ENCODE measurements around the gene PLD4. TPM values are rescaled to one million over a fixed set of nuclear protein-coding genes. Genes with fewer than 3 reads are reported as not detected.
"Not testable (repeated sequence)": the region's sequence is repeated elsewhere in the genome, so short reads cannot be mapped to it uniquely, and the experiment has no call there.

PLD4 gene
- polyA plus RNA-seq, 6 donors from 2014 or later: 77.4 to 264 (median 182) TPM

- H3K4me3 Mint-ChIP-seq; ATAC-seq (ENCODE audit: low read depth in 2 of 2); DNase-seq; H3K9me3 Mint-ChIP-seq; H3K36me3 Mint-ChIP-seq; H3K4me1 Mint-ChIP-seq; H3K27ac Mint-ChIP-seq: not testable (repeated sequence)
- H3K27me3 Mint-ChIP-seq: peaks cover 0 to 14% (median 0%) of the 10 kb centered on the region in 3 donors
Observed at GRCh38 chr14:104890292-104890691, 34.4 kb upstream of the PLD4 start.

- DNase-seq (no peak), ATAC-seq (ENCODE audit: low read depth in 2 of 2) (no peak)
- H3K4me1 Mint-ChIP-seq: no peaks in the 10 kb centered on the region
- H3K27me3 Mint-ChIP-seq: peaks cover 0 to 14% (median 0%) of the 10 kb centered on the region in 3 donors
- no peaks in the 10 kb centered on the region for H3K36me3 Mint-ChIP-seq
- H3K9me3 Mint-ChIP-seq: no peaks in the 10 kb centered on the region
- H3K27ac Mint-ChIP-seq: peak overlapping the region in 1 of 6 donors; percentile 56
- no peak overlapping the region for H3K4me3 Mint-ChIP-seq
Observed at GRCh38 chr14:104891121-104891551, 33.5 kb upstream of the PLD4 start.

- ATAC-seq (ENCODE audit: low read depth in 2 of 2) (no peak), DNase-seq (no peak)
- peak overlapping the region in 1 of 6 donors; percentile 56 for H3K27ac Mint-ChIP-seq
- H3K4me3 Mint-ChIP-seq: no peak overlapping the region
- peaks cover 4 to 5% (median 5%) of the 10 kb centered on the region in 3 donors for H3K4me1 Mint-ChIP-seq
- no peaks in the 10 kb centered on the region for H3K9me3 Mint-ChIP-seq
- peaks cover 0 to 14% (median 3%) of the 10 kb centered on the region in 3 donors for H3K27me3 Mint-ChIP-seq
- H3K36me3 Mint-ChIP-seq: no peaks in the 10 kb centered on the region
Observed at GRCh38 chr14:104891664-104892530, 32.8 kb upstream of the PLD4 start.

- Mint-ChIP-seq H3K9me3 (no peaks in the 10 kb centered on the region), H3K27me3 (peaks cover 0 to 14% (median 3%) of the 10 kb centered on the region in 3 donors)
- DNase-seq: no peak
Observed at GRCh38 chr14:104892531-104893434, 31.9 kb upstream of the PLD4 start.

GRCh38 chr14:104893435-104894207, 31.1 kb upstream of the PLD4 start:
- Mint-ChIP-seq H3K27me3 (peaks cover 0 to 14% (median 3%) of the 10 kb centered on the region in 3 donors), H3K4me3 (no peak overlapping the region), H3K9me3 (no peaks in the 10 kb centered on the region), H3K27ac (no peak overlapping the region), H3K36me3 (no peaks in the 10 kb centered on the region), H3K4me1 (peaks cover 5% of the 10 kb centered on the region in 3 donors)
- DNase-seq (no peak), ATAC-seq (ENCODE audit: low read depth in 2 of 2) (no peak)

More at GRCh38 chr14:104892531-104893434, 31.9 kb upstream of the PLD4 start:
- H3K27ac Mint-ChIP-seq: no peak overlapping the region
- no peak for ATAC-seq (ENCODE audit: low read depth in 2 of 2)
- no peaks in the 10 kb centered on the region for H3K36me3 Mint-ChIP-seq
- H3K4me3 Mint-ChIP-seq: no peak overlapping the region
- peaks cover 5% of the 10 kb centered on the region in 3 donors for H3K4me1 Mint-ChIP-seq

- no peaks in the 10 kb centered on the region for H3K36me3 Mint-ChIP-seq
- peaks cover 0 to 12% (median 3%) of the 10 kb centered on the region in 3 donors for H3K27me3 Mint-ChIP-seq
- no peaks in the 10 kb centered on the region for H3K9me3 Mint-ChIP-seq
- ATAC-seq (ENCODE audit: low read depth in 2 of 2) (no peak), DNase-seq (no peak)
- peaks cover 5% of the 10 kb centered on the region in 3 donors for H3K4me1 Mint-ChIP-seq
- no peak overlapping the region for H3K4me3 Mint-ChIP-seq
- H3K27ac Mint-ChIP-seq: no peak overlapping the region
Observed at GRCh38 chr14:104894331-104895206, 30.1 kb upstream of the PLD4 start.

- DNase-seq (no peak), ATAC-seq (ENCODE audit: low read depth in 2 of 2) (no peak)
- Mint-ChIP-seq H3K4me3 (no peak overlapping the region), H3K27me3 (peaks cover 0 to 10% (median 3%) of the 10 kb centered on the region in 3 donors), H3K9me3 (no peaks in the 10 kb centered on the region), H3K4me1 (peaks cover 5% of the 10 kb centered on the region in 3 donors), H3K27ac (no peak overlapping the region), H3K36me3 (no peaks in the 10 kb centered on the region)
Observed at GRCh38 chr14:104895207-104895785, 29.4 kb upstream of the PLD4 start.

GRCh38 chr14:104895786-104896661, 28.7 kb upstream of the PLD4 start:
- Mint-ChIP-seq H3K27me3 (peaks cover 0 to 10% (median 3%) of the 10 kb centered on the region in 3 donors), H3K36me3 (no peaks in the 10 kb centered on the region), H3K27ac (peak overlapping the region in 1 of 6 donors; percentile 71), H3K9me3 (no peaks in the 10 kb centered on the region), H3K4me1 (peaks cover 5% of the 10 kb centered on the region in 3 donors), H3K4me3 (no peak overlapping the region)
- no peak for ATAC-seq (ENCODE audit: low read depth in 2 of 2)
- no peak for DNase-seq

GRCh38 chr14:104897330-104898194, 27.1 kb upstream of the PLD4 start:
- Mint-ChIP-seq H3K4me3 (no peak overlapping the region), H3K27me3 (peaks cover 0 to 3% (median 0%) of the 10 kb centered on the region in 3 donors), H3K4me1 (peaks cover 5% of the 10 kb centered on the region in 3 donors), H3K27ac (peak overlapping the region in 1 of 6 donors; percentile 38), H3K9me3 (no peaks in the 10 kb centered on the region), H3K36me3 (no peaks in the 10 kb centered on the region)
- no peak for ATAC-seq (ENCODE audit: low read depth in 2 of 2)
- no peak for DNase-seq

GRCh38 chr14:104898195-104898558, 26.5 kb upstream of the PLD4 start:
- Mint-ChIP-seq H3K27me3 (peaks cover 0 to 3% (median 3%) of the 10 kb centered on the region in 3 donors), H3K36me3 (no peaks in the 10 kb centered on the region), H3K4me3 (peak overlapping the region in 1 of 8 donors; percentile 40), H3K9me3 (no peaks in the 10 kb centered on the region), H3K4me1 (peaks cover 5% of the 10 kb centered on the region in 3 donors), H3K27ac (peak overlapping the region in 1 of 6 donors; percentile 39)
- DNase-seq (no peak), ATAC-seq (ENCODE audit: low read depth in 2 of 2) (no peak)
